Vagina (tissue), 2 donors: ENCODE results near the gene CIAO2A.

Experiments
- CTCF ChIP-seq, 3 experiments: fragments of 450-650 bp in 2 of 3; fragments of 200-600 bp in 1 of 3; sonication (generic) in 1 of 3; IDR thresholded peaks; one replicate each; pipeline ENCODE4 v1.5.1; 2017 to 2019; ENCODE audit warnings: antibody characterized with exemption in 3 of 3, mild to moderate bottlenecking in 2 of 3, moderate library complexity in 2 of 3
- POLR2AphosphoS5 ChIP-seq, 2 donors: sonication (generic); formaldehyde crosslinking; IDR thresholded peaks; one replicate each; pipeline ENCODE4 v1.9.0; 2017; ENCODE audit warnings: antibody characterized with exemption in 2 of 2, mild to moderate bottlenecking in 2 of 2, low read depth in 1 of 2; ENCODE audit not compliant: insufficient read depth in 1 of 2

DNA sequence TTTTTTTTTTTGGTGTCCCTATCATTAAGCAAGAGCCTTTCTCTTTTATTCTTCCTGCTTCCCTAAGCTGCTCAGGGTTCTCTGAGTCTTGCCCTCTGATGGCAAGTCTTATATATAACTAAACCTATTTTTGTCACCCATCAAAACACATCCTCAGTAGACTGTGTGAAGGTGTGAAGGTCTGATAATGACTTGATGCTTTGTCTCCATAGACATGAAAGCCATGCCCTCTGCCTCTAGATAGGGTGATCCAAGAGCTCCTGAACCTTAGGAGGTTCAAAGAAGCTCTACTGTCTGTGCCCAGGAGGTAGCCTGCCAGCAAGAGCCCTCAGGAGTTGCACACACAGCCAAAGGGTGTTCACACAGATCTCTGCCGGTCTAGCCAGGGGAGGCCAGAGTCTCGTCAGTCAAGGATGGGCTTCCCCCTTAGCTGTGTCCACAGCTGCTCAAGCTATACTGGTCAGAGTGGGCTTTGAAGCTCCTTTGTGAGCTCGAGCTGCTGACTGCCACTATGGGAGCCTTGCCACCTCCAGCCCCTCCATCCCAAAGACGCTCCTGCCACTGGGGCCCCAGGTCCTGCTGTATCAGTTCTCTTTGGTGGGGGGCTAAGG lies 44.8 kb upstream of the CIAO2A start:
- TF ChIP-seq CTCF (IDR thresholded peaks at IDR 0.05) (no peak), POLR2AphosphoS5 (IDR thresholded peaks at IDR 0.05; ENCODE audit: insufficient read depth in 1 of 2, low read depth in 1 of 2) (no peak)
